Esophagus squamous epithelium (tissue), 5 donors: ENCODE measurements around the gene RAB11FIP3. TPM values are rescaled to one million over a fixed set of nuclear protein-coding genes. Genes with fewer than 3 reads are reported as not detected.

Source experiments
- DNase-seq: peaks from one replicate; lab custom pipeline; 2025; lab: John Stamatoyannopoulos, UW
- H3K27ac ChIP-seq, 4 donors: fragments of 200-600 bp; sonication (generic); one replicate each; pipeline ENCODE4 v1.5.1; 2016 to 2019; ENCODE audit warnings: mild to moderate bottlenecking in 1 of 4
- H3K27me3 ChIP-seq, 4 donors: fragments of 200-600 bp; sonication (generic); 1 replicate in 3 of 4; 2 replicates in 1 of 4; pipeline versions ENCODE4 v1.5.1 to v1.6.0; 2017 to 2021; ENCODE audit warnings: antibody characterized with exemption in 1 of 4
- H3K36me3 ChIP-seq, 3 donors: fragments of 200-600 bp; sonication (generic); one replicate each; pipeline ENCODE4 v1.5.1; 2016 to 2019
- H3K4me1 ChIP-seq, 3 donors: fragments of 200-600 bp; sonication (generic); one replicate each; pipeline ENCODE4 v1.5.1; 2017 to 2019
- H3K4me3 ChIP-seq, 4 donors: fragments of 200-600 bp; sonication (generic); 1 replicate in 3 of 4; 2 replicates in 1 of 4; pipeline ENCODE4 v1.5.1; 2016 to 2019; ENCODE audit warnings: mild to moderate bottlenecking in 2 of 4, moderate library complexity in 1 of 4
- H3K9me3 ChIP-seq, 3 donors: fragments of 200-600 bp; sonication (generic); one replicate each; pipeline ENCODE4 v1.5.1; 2016 to 2019
- POLR2A ChIP-seq, 4 donors: fragments of 450-650 bp; IDR thresholded peaks; one replicate each; pipeline ENCODE4 v1.6.1; 2017; ENCODE audit warnings: antibody characterized with exemption in 4 of 4, mild to moderate bottlenecking in 4 of 4, moderate library complexity in 3 of 4
- WGBS, 2 donors: methylation state at CpG; one replicate each; pipeline ENCODE4 v1.1.5; 2018; 5-methylcytosine and 5-hydroxymethylcytosine counted together
- intact Hi-C: fragments of 100-400 bp; cut with DNase I; formaldehyde crosslinking; loops from one replicate; pipeline ENCODE4 v1.15.0; 2022
- total RNA-seq, 4 donors: library from RNA; depleted of rRNA; stranded (reverse); fragments of >200 nt; gene quantifications; one replicate each; pipeline ENCODE4 v1.1.0, GENCODE V29; 2016
- TF ChIP-seq, protein P1 (sequence below), 6 experiments: fragments of 450-650 bp in 4 of 6; fragments of 200-600 bp in 2 of 6; sonication (generic) in 2 of 6; IDR thresholded peaks; one replicate each; pipeline ENCODE4 v1.5.1; 2016 to 2019; ENCODE audit warnings: antibody characterized with exemption in 6 of 6, mild to moderate bottlenecking in 4 of 6, moderate library complexity in 4 of 6
- donor health status: DM: yes; HTN: yes; CAD: no.

Gene RAB11FIP3
- total RNA-seq, 4 donors from 2014 or later = 8.0 to 25.6 (median 10.1) TPM

DNA sequence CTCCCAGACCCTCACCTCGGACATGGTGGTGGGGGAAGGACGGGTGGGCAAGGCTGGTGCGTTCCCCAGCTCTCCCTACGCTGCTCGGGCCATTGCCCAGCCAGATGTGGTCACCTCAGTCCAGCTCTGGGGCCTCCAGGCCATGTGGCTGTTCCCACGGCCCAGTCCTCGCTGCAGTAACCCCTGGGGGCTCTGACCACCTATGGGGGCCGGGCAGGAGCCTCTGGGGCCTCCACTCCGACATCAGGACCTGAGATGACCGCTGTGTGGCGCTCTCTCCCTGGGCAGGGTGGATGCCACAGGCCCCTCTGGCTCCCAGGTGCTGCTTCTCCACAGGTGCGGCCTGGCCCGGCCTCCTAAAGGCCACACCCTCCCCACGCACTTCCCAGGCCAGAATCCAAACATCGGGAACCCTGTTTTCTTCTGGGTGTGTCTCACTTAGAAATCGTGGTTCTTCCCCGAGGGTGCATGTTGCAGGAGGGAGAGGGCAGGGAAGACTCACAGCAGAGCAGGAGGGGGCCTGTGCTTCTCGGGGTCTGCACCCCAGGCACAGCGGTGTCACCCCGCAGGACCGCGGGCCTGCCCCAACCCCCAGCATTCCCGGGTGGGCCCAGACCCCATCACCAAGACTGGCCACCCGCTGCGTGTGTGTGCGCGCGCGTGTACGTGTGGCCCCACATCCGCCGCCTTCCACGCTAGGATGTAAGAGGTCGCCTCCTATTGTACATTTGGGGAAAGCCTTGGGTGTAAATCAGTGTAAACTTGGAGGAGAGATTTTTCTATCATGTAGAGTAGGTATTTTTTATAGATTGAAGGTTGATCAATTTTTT lies 96.1 kb downstream of the RAB11FIP3 start:
- TF ChIP-seq POLR2A (IDR thresholded peaks at IDR 0.05) = no peak
- TF ChIP-seq, protein P1, sequence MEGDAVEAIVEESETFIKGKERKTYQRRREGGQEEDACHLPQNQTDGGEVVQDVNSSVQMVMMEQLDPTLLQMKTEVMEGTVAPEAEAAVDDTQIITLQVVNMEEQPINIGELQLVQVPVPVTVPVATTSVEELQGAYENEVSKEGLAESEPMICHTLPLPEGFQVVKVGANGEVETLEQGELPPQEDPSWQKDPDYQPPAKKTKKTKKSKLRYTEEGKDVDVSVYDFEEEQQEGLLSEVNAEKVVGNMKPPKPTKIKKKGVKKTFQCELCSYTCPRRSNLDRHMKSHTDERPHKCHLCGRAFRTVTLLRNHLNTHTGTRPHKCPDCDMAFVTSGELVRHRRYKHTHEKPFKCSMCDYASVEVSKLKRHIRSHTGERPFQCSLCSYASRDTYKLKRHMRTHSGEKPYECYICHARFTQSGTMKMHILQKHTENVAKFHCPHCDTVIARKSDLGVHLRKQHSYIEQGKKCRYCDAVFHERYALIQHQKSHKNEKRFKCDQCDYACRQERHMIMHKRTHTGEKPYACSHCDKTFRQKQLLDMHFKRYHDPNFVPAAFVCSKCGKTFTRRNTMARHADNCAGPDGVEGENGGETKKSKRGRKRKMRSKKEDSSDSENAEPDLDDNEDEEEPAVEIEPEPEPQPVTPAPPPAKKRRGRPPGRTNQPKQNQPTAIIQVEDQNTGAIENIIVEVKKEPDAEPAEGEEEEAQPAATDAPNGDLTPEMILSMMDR (IDR thresholded peaks at IDR 0.05) = peak in 5 of 6 experiments; percentile 31 to 60 (median 38)
- H3K27ac ChIP-seq = peak overlapping the region in 1 of 4 donors; percentile 9
- peaks cover 0 to 36% (median 0%) of the 10 kb centered on the region in 3 donors for H3K36me3 ChIP-seq
- peaks cover 23 to 44% (median 24%) of the 10 kb centered on the region in 3 donors for H3K4me1 ChIP-seq
- 60 to 64% methylated on average over 7 to 21 of the region's 34 CpGs for WGBS, 2 donors
- H3K4me3 ChIP-seq = no peak overlapping the region
- no peak for DNase-seq
- H3K9me3 ChIP-seq = no peaks in the 10 kb centered on the region
- no peaks in the 10 kb centered on the region for H3K27me3 ChIP-seq
- intact Hi-C loops = no loop called here

DNA sequence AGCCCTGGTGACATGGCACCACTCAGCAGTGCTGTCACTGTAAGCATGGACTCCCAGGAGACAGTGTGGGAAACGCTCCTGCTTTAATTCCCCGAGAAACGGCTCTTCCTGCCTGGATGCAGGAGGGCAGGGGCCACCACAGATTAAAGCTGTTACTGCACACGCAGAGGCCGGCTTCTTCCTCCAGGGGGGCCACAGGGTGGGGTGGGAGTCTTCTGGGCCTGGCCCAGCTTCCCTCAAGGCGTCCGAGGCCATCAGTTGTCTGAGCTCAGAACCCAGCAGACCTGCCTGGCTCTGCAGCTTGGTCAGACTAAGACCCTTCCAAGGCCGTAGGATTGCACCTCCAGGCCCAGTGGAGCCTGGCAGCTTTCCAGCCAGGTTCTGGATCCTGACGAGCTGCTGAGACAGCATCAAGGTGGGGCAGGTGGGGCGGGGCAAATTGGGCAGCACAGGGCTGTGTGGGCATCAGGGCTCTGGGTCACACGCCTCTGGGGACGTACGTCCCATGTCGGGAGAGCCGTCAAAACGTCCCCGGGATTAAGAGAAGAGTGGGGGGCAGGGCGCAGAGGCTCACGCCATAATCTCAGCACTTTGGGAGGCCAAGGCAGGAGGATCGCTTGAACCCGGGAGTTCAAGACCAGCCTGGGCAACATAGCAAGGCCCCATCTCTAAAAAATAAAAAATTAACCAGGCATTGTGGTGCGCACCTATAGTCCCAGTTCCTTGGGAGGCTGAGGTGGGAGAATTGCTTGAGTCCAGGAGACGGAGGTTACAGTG lies 97.1 kb downstream of the RAB11FIP3 start:
- H3K36me3 ChIP-seq = peaks cover 0 to 27% (median 0%) of the 10 kb centered on the region in 3 donors
- intact Hi-C loops = no loop called here
- WGBS, 2 donors = 62 to 85% methylated on average over 8 to 13 of the region's 23 CpGs
- H3K9me3 ChIP-seq = no peaks in the 10 kb centered on the region
- no peaks in the 10 kb centered on the region for H3K27me3 ChIP-seq
- TF ChIP-seq, protein P1 (IDR thresholded peaks at IDR 0.05) = no peak
- TF ChIP-seq POLR2A (IDR thresholded peaks at IDR 0.05) = no peak
- no peak for DNase-seq
- H3K4me1 ChIP-seq = peaks cover 24 to 49% (median 25%) of the 10 kb centered on the region in 3 donors
- no peak overlapping the region for H3K4me3 ChIP-seq
- no peak overlapping the region for H3K27ac ChIP-seq

DNA sequence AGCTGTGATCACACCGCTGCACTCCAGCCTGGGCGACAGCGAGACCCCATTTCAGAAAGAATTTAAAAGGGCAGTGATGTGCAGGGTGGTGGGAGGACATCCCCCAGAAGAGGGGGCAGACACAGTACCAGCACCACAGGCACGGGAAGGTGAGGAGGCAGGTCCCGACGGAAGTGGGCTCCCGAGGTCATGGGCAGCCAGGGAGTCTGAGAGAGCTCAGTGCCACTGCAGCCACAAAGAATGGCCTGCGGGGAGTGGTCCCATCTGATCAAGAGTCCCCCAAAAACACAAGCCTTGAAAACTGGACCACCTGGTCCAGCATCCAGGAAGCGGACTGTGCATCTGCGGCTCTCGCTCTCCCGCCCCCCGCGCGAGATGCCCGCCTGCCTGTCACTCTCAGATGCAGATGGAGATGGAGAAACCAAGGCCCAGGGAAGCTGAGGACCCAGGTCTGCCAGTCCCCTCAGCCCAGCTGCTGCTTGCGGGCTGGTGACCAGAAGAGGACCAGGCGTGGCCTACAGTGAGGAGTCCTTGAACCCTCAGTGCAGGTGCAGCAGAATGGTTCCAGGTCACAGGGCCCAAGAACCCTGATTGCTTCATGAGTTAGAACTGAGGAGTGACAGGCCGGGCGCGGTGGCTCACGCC lies 97.8 kb downstream of the RAB11FIP3 start:
- WGBS, 2 donors = 90 to 100% methylated on average over 2 to 12 of the region's 22 CpGs
- Histone ChIP-seq H3K4me1 (peaks cover 24 to 50% (median 25%) of the 10 kb centered on the region in 3 donors), H3K27me3 (no peaks in the 10 kb centered on the region), H3K27ac (no peak overlapping the region), H3K4me3 (no peak overlapping the region), H3K9me3 (no peaks in the 10 kb centered on the region), H3K36me3 (peaks cover 0 to 26% (median 0%) of the 10 kb centered on the region in 3 donors)
- TF ChIP-seq, protein P1 (IDR thresholded peaks at IDR 0.05) = no peak
- TF ChIP-seq POLR2A (IDR thresholded peaks at IDR 0.05) = no peak
- intact Hi-C loops = no loop called here
- no peak for DNase-seq

GRCh38 chr16:524274-525040 lies 99.0 kb downstream of the RAB11FIP3 start:
- WGBS, 2 donors = 70 to 93% methylated on average over 4 to 5 of the region's 24 CpGs
- H3K9me3 ChIP-seq = no peaks in the 10 kb centered on the region
- TF ChIP-seq, protein P1 (IDR thresholded peaks at IDR 0.05) = no peak
- TF ChIP-seq POLR2A (IDR thresholded peaks at IDR 0.05) = no peak
- no peak for DNase-seq
- H3K27ac ChIP-seq = peak overlapping the region in 1 of 4 donors; percentile 99
- intact Hi-C loops = no loop called here
- H3K36me3 ChIP-seq = peaks cover 0 to 19% (median 0%) of the 10 kb centered on the region in 3 donors
- H3K4me1 ChIP-seq = peaks cover 30 to 63% (median 31%) of the 10 kb centered on the region in 3 donors
- H3K4me3 ChIP-seq = no peak overlapping the region
- H3K27me3 ChIP-seq = no peaks in the 10 kb centered on the region
